OCI-LY3 (cell line): ENCODE data around the gene DTD1.

ENCODE experiments used
- H2AFZ ChIP-seq: fragments of 200-600, 300-600 bp; shearing (Covaris generic); 2 replicates; pipeline ENCODE4 v1.6.0; 2014; ENCODE audit warnings: antibody characterized with exemption, low read depth, low read length
- H3K27ac ChIP-seq: fragments of 200-600, 300-600 bp; sonication (generic); 2 replicates; pipeline ENCODE4 v1.5.1; 2014; ENCODE audit warnings: mild to moderate bottlenecking, low read length, moderate library complexity, mixed read lengths
- H3K27me3 ChIP-seq: fragments of 200-600, 300-600 bp; sonication (generic); 2 replicates; pipeline ENCODE4 v1.6.1; 2014; ENCODE audit warnings: low read depth, low read length, mixed read lengths
- H3K36me3 ChIP-seq: fragments of 200-600, 300-600 bp; sonication (generic); replicated peaks from 2 replicates; pipeline ENCODE3; 2014; ENCODE audit warnings: low read depth, low read length, mixed read lengths
- H3K4me1 ChIP-seq: fragments of 300-600, 200-600 bp; sonication (generic); 2 replicates; pipeline ENCODE4 v1.6.1; 2014; ENCODE audit warnings: low read length, mixed read lengths
- H3K4me2 ChIP-seq: fragments of 200-600, 300-600 bp; sonication (generic); 2 replicates; pipeline ENCODE4 v1.6.1; 2014; ENCODE audit warnings: low read length, mixed read lengths
- H3K4me3 ChIP-seq: fragments of 300-600, 200-600 bp; sonication (generic); 2 replicates; pipeline ENCODE4 v1.5.1; 2014; ENCODE audit warnings: antibody characterized with exemption, mild to moderate bottlenecking, low read length, moderate library complexity
- H3K79me2 ChIP-seq: fragments of 300-600, 200-600 bp; shearing (Covaris generic); 2 replicates; pipeline ENCODE4 v1.6.1; 2014; ENCODE audit warnings: mild to moderate bottlenecking, low read length, mixed read lengths
- H3K9ac ChIP-seq: fragments of 300-600, 200-600 bp; shearing (Covaris generic); 2 replicates; pipeline ENCODE4 v1.6.0; 2014; ENCODE audit warnings: mild to moderate bottlenecking, low read length, moderate library complexity
- H3K9me3 ChIP-seq: fragments of 200-600, 300-600 bp; shearing (Covaris generic); 2 replicates; pipeline ENCODE4 v1.6.1; 2014; ENCODE audit warnings: low read length, mixed read lengths; ENCODE audit not compliant: insufficient read depth
- H4K20me1 ChIP-seq: fragments of 200-600, 300-600 bp; sonication (generic); 2 replicates; pipeline ENCODE4 v1.6.1; 2016; ENCODE audit warnings: low read length, mixed read lengths; ENCODE audit not compliant: insufficient read depth
- EZH2phosphoT487 ChIP-seq: fragments of 200-600 bp; shearing (Covaris generic); IDR thresholded peaks from 2 replicates; pipeline ENCODE4 v1.6.1; 2018; ENCODE audit warnings: antibody characterized with exemption, mixed run types, low read depth
- TF ChIP-seq, protein P1 (sequence below): fragments of 200-600, 300-600 bp; sonication (generic); IDR thresholded peaks from 2 replicates; pipeline ENCODE4 v1.5.1; 2014; ENCODE audit warnings: antibody characterized with exemption, low read length, low read depth

Gene DTD1

DNA sequence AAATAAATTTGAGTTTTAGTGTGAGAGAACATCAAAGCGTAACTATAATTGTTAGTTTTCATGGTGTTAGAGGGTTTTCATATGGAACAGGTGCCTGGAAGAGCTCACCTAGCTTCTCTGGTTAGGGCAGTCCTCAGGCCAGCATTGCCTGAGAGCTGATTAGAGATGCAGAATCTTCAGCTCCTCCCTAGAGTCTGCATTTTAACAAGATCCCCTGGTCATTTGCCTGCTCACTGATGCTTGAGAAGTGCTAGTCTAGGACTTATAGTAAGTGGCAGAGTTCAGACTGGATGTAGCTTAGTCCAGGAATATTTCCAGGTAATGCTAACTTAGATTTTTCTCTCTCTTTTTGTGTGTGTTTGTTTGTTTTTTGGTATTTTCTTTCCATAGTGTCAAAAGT lies 42.3 kb upstream of the DTD1 start:
- TF ChIP-seq EZH2phosphoT487, result no peak
- TF ChIP-seq, protein P1, sequence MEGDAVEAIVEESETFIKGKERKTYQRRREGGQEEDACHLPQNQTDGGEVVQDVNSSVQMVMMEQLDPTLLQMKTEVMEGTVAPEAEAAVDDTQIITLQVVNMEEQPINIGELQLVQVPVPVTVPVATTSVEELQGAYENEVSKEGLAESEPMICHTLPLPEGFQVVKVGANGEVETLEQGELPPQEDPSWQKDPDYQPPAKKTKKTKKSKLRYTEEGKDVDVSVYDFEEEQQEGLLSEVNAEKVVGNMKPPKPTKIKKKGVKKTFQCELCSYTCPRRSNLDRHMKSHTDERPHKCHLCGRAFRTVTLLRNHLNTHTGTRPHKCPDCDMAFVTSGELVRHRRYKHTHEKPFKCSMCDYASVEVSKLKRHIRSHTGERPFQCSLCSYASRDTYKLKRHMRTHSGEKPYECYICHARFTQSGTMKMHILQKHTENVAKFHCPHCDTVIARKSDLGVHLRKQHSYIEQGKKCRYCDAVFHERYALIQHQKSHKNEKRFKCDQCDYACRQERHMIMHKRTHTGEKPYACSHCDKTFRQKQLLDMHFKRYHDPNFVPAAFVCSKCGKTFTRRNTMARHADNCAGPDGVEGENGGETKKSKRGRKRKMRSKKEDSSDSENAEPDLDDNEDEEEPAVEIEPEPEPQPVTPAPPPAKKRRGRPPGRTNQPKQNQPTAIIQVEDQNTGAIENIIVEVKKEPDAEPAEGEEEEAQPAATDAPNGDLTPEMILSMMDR, result no peak
- Histone ChIP-seq H3K9ac (no peak overlapping the region), H3K4me2 (no peak overlapping the region), H3K36me3 (peaks cover 61% of the 10 kb centered on the region), H4K20me1 (no peaks in the 10 kb centered on the region), H3K9me3 (no peaks in the 10 kb centered on the region), H3K27ac (no peak overlapping the region), H3K4me1 (no peaks in the 10 kb centered on the region), H3K79me2 (no peaks in the 10 kb centered on the region), H3K27me3 (no peaks in the 10 kb centered on the region), H2AFZ (no peak overlapping the region), H3K4me3 (no peak overlapping the region)

- H3K4me3 ChIP-seq, result no peak overlapping the region
- no peak overlapping the region for H3K27ac ChIP-seq
- H3K79me2 ChIP-seq, result no peaks in the 10 kb centered on the region
- no peak overlapping the region for H2AFZ ChIP-seq
- no peaks in the 10 kb centered on the region for H3K9me3 ChIP-seq
- H3K4me2 ChIP-seq, result no peak overlapping the region
- no peaks in the 10 kb centered on the region for H3K27me3 ChIP-seq
- no peaks in the 10 kb centered on the region for H4K20me1 ChIP-seq
- no peak for TF ChIP-seq EZH2phosphoT487
- TF ChIP-seq, protein P1, result no peak
- peaks cover 55% of the 10 kb centered on the region for H3K36me3 ChIP-seq
- H3K4me1 ChIP-seq, result no peaks in the 10 kb centered on the region
- H3K9ac ChIP-seq, result no peak overlapping the region
Observed at GRCh38 chr20:18548465-18548864, 39.4 kb upstream of the DTD1 start.

DNA sequence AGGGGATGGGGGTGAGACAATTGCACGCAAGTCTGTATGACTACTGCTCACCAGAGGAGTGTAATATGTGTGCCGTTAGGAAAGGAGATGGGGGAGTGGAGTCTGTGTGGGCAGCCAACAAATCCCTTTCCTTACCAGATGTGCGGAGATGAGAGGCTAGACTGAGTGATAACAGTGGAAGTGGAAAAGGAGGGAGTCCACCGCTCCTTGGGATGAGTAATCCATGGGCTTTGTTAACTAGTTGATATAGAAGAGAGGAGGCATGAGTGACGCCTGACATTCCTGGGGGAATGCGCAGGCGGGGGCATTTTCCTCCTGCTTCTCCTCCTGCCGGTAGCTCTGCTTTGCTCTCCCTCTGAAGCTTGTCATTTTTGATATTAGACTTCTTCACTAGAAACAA lies 34.1 kb upstream of the DTD1 start:
- TF ChIP-seq, protein P1, result no peak
- TF ChIP-seq EZH2phosphoT487, result no peak
- H3K27ac ChIP-seq, result no peak overlapping the region
- H2AFZ ChIP-seq, result no peak overlapping the region
- no peak overlapping the region for H3K4me2 ChIP-seq
- H4K20me1 ChIP-seq, result no peaks in the 10 kb centered on the region
- no peak overlapping the region for H3K9ac ChIP-seq
- H3K4me3 ChIP-seq, result no peak overlapping the region
- H3K4me1 ChIP-seq, result no peaks in the 10 kb centered on the region
- H3K79me2 ChIP-seq, result no peaks in the 10 kb centered on the region
- H3K9me3 ChIP-seq, result no peaks in the 10 kb centered on the region
- no peaks in the 10 kb centered on the region for H3K27me3 ChIP-seq
- H3K36me3 ChIP-seq, result peaks cover 42% of the 10 kb centered on the region

GRCh38 chr20:18566892-18567738 lies 20.7 kb upstream of the DTD1 start, which contains the start of gene SMIM26:
TSS of gene SMIM26 (plus strand) at chr20:18567432. CDS start at chr20:18567479, 47 bp downstream.
- peaks cover 11% of the 10 kb centered on the region for H3K4me1 ChIP-seq

More at GRCh38 chr20:18566892-18567738, 20.7 kb upstream of the DTD1 start, which contains the start of gene SMIM26:
- Histone ChIP-seq H3K36me3 (peaks cover 32% of the 10 kb centered on the region), H3K27ac (peak within 1 kb of the TSS; percentile 67), H3K9ac (peak within 1 kb of the TSS; percentile 93), H4K20me1 (no peaks in the 10 kb centered on the region), H3K4me2 (peak within 1 kb of the TSS; percentile 94), H3K27me3 (no peaks in the 10 kb centered on the region), H3K79me2 (peaks cover 21% of the 10 kb centered on the region), H2AFZ (peak within 1 kb of the TSS; percentile 87), H3K9me3 (no peaks in the 10 kb centered on the region), H3K4me3 (peak within 1 kb of the TSS; percentile 90)
- TF ChIP-seq, protein P1, result no peak
- no peak for TF ChIP-seq EZH2phosphoT487
